Heart right ventricle (tissue), 16 donors: ENCODE measurements around the gene CRACR2B. TPM values are rescaled to one million over a fixed set of nuclear protein-coding genes. Genes with fewer than 3 reads are reported as not detected.

Experiments used
- ATAC-seq, 8 donors: fragments of 200-7000 bp; cut with Tn5 transposase; one replicate each; pipeline ENCODE4 v1.9.1; 2020; ENCODE audit warnings: mild to moderate bottlenecking in 8 of 8, moderate library complexity in 8 of 8, moderate number of reproducible peaks in 1 of 8
- DNase-seq, 2 donors: peaks; one replicate each; pipeline ENCODE4 v3.0.0-alpha.2; 2020
- H3K27ac ChIP-seq, 10 donors: fragments of 200-600 bp; sonication (generic) in 2 of 10; one replicate each; pipeline versions ENCODE4 v1.5.0 to v1.8.0; 2020 to 2022; ENCODE audit warnings: mild to moderate bottlenecking in 3 of 10
- H3K27me3 ChIP-seq, 7 donors: fragments of 200-600 bp; one replicate each; pipeline ENCODE4 v1.8.0; 2021 to 2022; ENCODE audit warnings: mild to moderate bottlenecking in 2 of 7
- H3K36me3 ChIP-seq, 9 donors: fragments of 200-600 bp; sonication (generic) in 1 of 9; one replicate each; pipeline versions ENCODE4 v1.5.0 to v1.8.0; 2020 to 2022; ENCODE audit warnings: mild to moderate bottlenecking in 2 of 9
- H3K4me1 ChIP-seq, 9 donors: fragments of 200-600 bp; sonication (generic) in 1 of 9; one replicate each; pipeline versions ENCODE4 v1.5.0 to v1.8.0; 2020 to 2022; ENCODE audit warnings: mild to moderate bottlenecking in 4 of 9
- H3K4me3 ChIP-seq, 10 donors: fragments of 200-600 bp; sonication (generic) in 2 of 10; one replicate each; pipeline versions ENCODE4 v1.5.0 to v1.8.0; 2020 to 2022; ENCODE audit warnings: mild to moderate bottlenecking in 7 of 10, moderate library complexity in 2 of 10
- H3K9me3 ChIP-seq, 11 donors: fragments of 200-600 bp in 10 of 11; sonication (generic) in 2 of 11; one replicate each; pipeline versions ENCODE4 v1.5.0 to v1.8.0; 2013 to 2022; ENCODE audit warnings: mild to moderate bottlenecking in 2 of 11, control low read depth in 1 of 11, moderate library complexity in 1 of 11
- WGBS, 2 donors: extraction: QIAGEN DNeasy Blood & Tissue Kit; methylation state at CpG; one replicate each; pipeline ENCODE4 v1.1.7; 2013; ENCODE audit warnings: inconsistent platforms in 1 of 2; 5-methylcytosine and 5-hydroxymethylcytosine counted together
- intact Hi-C, 10 donors: fragments of 100-400 bp; cut with DNase I; formaldehyde crosslinking; loops; one replicate each; pipeline versions ENCODE4 v1.11.1 to v1.14.2; 2022
- polyA plus RNA-seq, 2 donors: library from polyadenylated mRNA; stranded (reverse); fragments of 200-250 nt; gene quantifications; one replicate each; pipeline ENCODE4 v1.2.3, GENCODE V29; 2013
- total RNA-seq, 10 donors: library from RNA; stranded (reverse); fragmentation: NEBNext Ultra II Directional in 3 of 10; extraction: Animal tissue kit (Norgen Biotek cat#: 25700) in 3 of 10; gene quantifications; one replicate each; pipeline versions ENCODE4 v1.2.1 to v1.2.4, GENCODE V29; 2021 to 2023
- TF ChIP-seq, protein P1 (sequence below), 9 donors: fragments of 200-600 bp; sonication (generic) in 2 of 9; IDR thresholded peaks; one replicate each; pipeline versions ENCODE4 v1.5.0 to v1.8.0; 2021 to 2022; ENCODE audit warnings: antibody characterized with exemption in 9 of 9, mild to moderate bottlenecking in 5 of 9, moderate library complexity in 1 of 9
- donor health status: Arrhythmogenic right ventricular cardiomyopathy.
- donor health status: ischemic (EF 13 %, LVEDD 7.1; RV severe dilation, severe dysfunction).
- donor health status: healthy with polysubstance abuse.
- donor health status: DM: no; HTN: yes; CAD: no.
- donor health status: DM: no; HTN: no; CAD: no.
- donor health status: ischemic (EF 25% LVEDD 6.9; RV normal size, moderate dysfunction).
- donor health status: ischemic (EF 25% LVEDD 5.7; RV mildly dilated, moderate dysfunction).
- donor health status: healthy.
- donor health status: DM: yes; HTN: yes; CAD: no.
- donor health status: Ischemic cardiomyopathy.
- donor health status: ischemic (EF 35%, LVEDD 5.7; RV mildly dilated, moderate dysfunction).
- donor health status: nonischemic (EF 11% LVEDD 7.7; RV severe dilation, severe dysfunction).
- donor health status: DM: yes; HTN: yes; CAD: no.
- donor health status: PGD.
- donor health status: ischemic (EF 29% LVEDD 5.4; RV normal size, mild dysfunction).
- donor health status: nonischemic (EF 23%, LVEDD 6.1; RV moderate dilation, normal function).

Gene CRACR2B
- total and polyA plus RNA-seq, 12 donors = 11.4 to 72.3 (median 17.0) TPM

DNA sequence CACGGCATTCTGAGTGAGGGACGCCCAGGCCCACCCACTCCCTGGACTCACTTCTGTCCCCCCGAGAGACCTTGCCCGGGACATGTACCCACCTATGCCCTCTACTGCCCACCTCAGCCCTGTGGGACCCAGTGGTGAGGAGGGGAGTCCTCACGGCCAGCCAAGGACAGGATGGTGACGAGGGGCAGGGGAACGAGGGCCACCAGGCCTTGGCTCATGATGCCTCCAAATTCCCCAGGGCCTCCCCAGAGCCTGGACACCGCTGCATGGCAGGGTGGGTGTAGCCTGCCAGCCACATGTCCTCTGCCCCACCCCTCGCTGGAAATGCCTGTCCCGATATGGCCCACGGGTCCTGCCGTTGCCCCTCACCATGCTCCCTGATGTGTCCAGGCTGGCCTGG lies 41.1 kb downstream of the CRACR2B start:
- Histone ChIP-seq H3K9me3 (no peaks in the 10 kb centered on the region), H3K27me3 (no peaks in the 10 kb centered on the region), H3K4me1 (no peaks in the 10 kb centered on the region), H3K4me3 (no peak overlapping the region), H3K27ac (no peak overlapping the region), H3K36me3 (peaks cover 0 to 44% (median 9%) of the 10 kb centered on the region in 9 donors)
- TF ChIP-seq, protein P1, sequence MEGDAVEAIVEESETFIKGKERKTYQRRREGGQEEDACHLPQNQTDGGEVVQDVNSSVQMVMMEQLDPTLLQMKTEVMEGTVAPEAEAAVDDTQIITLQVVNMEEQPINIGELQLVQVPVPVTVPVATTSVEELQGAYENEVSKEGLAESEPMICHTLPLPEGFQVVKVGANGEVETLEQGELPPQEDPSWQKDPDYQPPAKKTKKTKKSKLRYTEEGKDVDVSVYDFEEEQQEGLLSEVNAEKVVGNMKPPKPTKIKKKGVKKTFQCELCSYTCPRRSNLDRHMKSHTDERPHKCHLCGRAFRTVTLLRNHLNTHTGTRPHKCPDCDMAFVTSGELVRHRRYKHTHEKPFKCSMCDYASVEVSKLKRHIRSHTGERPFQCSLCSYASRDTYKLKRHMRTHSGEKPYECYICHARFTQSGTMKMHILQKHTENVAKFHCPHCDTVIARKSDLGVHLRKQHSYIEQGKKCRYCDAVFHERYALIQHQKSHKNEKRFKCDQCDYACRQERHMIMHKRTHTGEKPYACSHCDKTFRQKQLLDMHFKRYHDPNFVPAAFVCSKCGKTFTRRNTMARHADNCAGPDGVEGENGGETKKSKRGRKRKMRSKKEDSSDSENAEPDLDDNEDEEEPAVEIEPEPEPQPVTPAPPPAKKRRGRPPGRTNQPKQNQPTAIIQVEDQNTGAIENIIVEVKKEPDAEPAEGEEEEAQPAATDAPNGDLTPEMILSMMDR (IDR thresholded peaks at IDR 0.05) = no peak
- intact Hi-C loops = no loop called here
- WGBS, 2 donors = 83 to 88% methylated on average over 12 of the region's 12 CpGs
- DNase-seq (no peak), ATAC-seq (no peak)

DNA sequence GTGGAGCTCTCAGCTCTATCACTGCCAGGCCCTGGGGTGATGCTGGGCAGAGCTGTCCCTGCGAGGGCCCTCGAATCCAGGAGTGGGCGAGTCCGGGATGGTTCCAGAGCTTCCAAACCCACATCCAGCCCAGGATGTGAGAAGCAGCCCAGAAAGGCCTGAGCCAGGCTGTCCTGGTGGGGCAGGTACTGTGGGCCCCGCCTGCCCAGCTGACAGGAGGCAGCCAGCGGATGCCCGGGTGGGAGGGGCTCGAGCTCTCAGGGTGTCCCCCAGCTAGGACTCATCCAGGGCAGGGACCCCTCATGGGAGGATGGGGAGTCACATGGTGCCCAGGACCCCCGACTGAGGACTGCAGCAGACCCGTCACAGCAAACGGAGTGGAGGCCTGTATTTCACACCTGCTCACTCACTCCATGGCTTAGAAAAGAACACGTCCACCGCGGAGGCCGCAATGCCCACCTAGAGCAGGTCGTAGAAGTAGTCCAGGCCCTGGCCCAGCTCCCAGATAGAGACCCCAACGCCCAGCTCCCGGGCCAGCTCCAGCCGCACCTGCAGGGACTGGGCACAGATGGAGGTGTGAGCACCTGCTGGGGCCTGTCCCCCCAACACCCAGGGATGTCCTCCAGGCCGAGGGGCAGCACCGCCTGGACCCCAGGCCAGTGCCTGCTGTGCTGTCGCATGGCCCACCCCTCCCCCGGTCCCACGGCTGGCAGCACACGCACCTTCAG lies 41.8 kb downstream of the CRACR2B start:
- Histone ChIP-seq H3K27me3 (no peaks in the 10 kb centered on the region), H3K9me3 (no peaks in the 10 kb centered on the region), H3K4me3 (no peak overlapping the region), H3K4me1 (no peaks in the 10 kb centered on the region), H3K36me3 (peaks cover 0 to 37% (median 9%) of the 10 kb centered on the region in 9 donors), H3K27ac (no peak overlapping the region)
- TF ChIP-seq, protein P1 (IDR thresholded peaks at IDR 0.05) = no peak
- ATAC-seq (peak in 2 of 8 donors; percentile 6 to 10), DNase-seq (no peak)
- WGBS, 2 donors = 90 to 91% methylated on average over 25 of the region's 25 CpGs
- intact Hi-C loops = no loop called here

DNA sequence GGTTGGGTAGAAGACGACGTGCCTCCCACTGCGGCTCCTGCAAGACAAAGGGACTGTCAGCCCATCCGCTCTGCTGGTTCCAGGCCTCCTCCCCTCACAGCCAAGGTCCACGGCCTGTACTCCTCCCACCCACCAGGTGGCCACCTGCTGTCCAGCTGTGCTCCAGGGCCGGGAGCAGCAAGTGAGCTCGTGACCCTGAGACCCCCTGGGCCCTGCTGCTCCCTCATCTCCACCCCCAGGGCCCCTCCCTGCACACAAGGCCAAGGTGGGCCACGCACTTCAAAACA lies 42.4 kb downstream of the CRACR2B start:
- H3K4me1 ChIP-seq = no peaks in the 10 kb centered on the region
- ATAC-seq = no peak
- H3K36me3 ChIP-seq = peaks cover 0 to 34% (median 6%) of the 10 kb centered on the region in 9 donors
- H3K9me3 ChIP-seq = no peaks in the 10 kb centered on the region
- H3K27me3 ChIP-seq = no peaks in the 10 kb centered on the region
- H3K27ac ChIP-seq = no peak overlapping the region
- no peak overlapping the region for H3K4me3 ChIP-seq
- WGBS, 2 donors = 70 to 77% methylated on average over 8 of the region's 8 CpGs
- intact Hi-C loops = no loop called here
- TF ChIP-seq, protein P1 (IDR thresholded peaks at IDR 0.05) = no peak
- DNase-seq = no peak

DNA sequence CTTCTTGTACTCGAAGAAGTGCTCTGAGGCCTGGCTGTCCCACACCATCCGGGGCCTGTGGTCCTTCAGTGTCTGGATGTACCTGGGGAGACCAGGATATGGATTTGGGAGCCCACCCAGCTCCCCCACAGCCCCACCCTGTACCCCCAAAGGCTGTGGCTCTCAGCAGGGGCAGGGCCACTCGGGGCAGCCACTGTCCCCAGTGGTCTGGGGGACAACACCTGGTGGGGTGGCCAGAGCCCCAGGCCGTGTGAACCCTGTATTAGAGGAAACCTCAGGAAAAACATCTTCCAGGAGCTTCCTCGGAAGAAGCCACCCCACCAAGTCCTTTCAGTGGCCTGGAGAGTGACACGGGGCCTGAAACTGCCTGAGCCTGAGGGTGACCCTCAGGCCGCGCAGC lies 42.7 kb downstream of the CRACR2B start:
- intact Hi-C loops = no loop called here
- peaks cover 0 to 31% (median 3%) of the 10 kb centered on the region in 9 donors for H3K36me3 ChIP-seq
- DNase-seq (no peak), ATAC-seq (no peak)
- TF ChIP-seq, protein P1 (IDR thresholded peaks at IDR 0.05) = no peak
- no peak overlapping the region for H3K27ac ChIP-seq
- 87 to 92% methylated on average over 8 of the region's 8 CpGs for WGBS, 2 donors
- H3K4me3 ChIP-seq = no peak overlapping the region
- no peaks in the 10 kb centered on the region for H3K9me3 ChIP-seq
- no peaks in the 10 kb centered on the region for H3K4me1 ChIP-seq
- no peaks in the 10 kb centered on the region for H3K27me3 ChIP-seq
